MG63 (cell line): Measurements from ENCODE around the gene MFNG. TPM values are rescaled to one million over a fixed set of nuclear protein-coding genes. Genes with fewer than 3 reads are reported as not detected.

Experiments used
- DNase-seq: peaks from one replicate; pipeline ENCODE4 v3.0.0-alpha.2; 2020
- H3K27me3 ChIP-seq: fragments of 250-450 bp; sonication (Bioruptor Pico); 2 replicates; pipeline ENCODE4 v1.5.1; 2020; ENCODE audit warnings: mild to moderate bottlenecking, moderate library complexity
- H3K36me3 ChIP-seq: fragments of 250-450 bp; sonication (Bioruptor Pico); 2 replicates; pipeline ENCODE4 v1.5.1; 2020; ENCODE audit warnings: mild to moderate bottlenecking, moderate library complexity
- H3K4me3 ChIP-seq: fragments of 250-450 bp; sonication (Bioruptor Pico); 2 replicates; pipeline ENCODE4 v1.5.1; 2020; ENCODE audit warnings: mild to moderate bottlenecking, moderate library complexity
- H3K9me3 ChIP-seq: fragments of 250-450 bp; sonication (Bioruptor Pico); 2 replicates; pipeline ENCODE4 v1.5.1; 2020; ENCODE audit warnings: mild to moderate bottlenecking, moderate library complexity
- total RNA-seq: library from RNA; depleted of rRNA; stranded (reverse); fragments of >200 nt; shearing (Covaris generic); gene quantifications from 2 replicates; pipeline ENCODE4 v1.2.3, GENCODE V29; 2014; ENCODE audit warnings: low replicate concordance

Gene MFNG
- total RNA-seq, 1 experiment from 2014 or later: 0.66 TPM

- DNase-seq: no peak
Measured at GRCh38 chr22:37518509-37519267, 32.5 kb upstream of the MFNG start.

GRCh38 chr22:37517826-37518450 is 31.8 kb upstream of the MFNG start:
- Histone ChIP-seq H3K4me3 (peak overlapping the region; percentile 68), H3K9me3 (no peaks in the 10 kb centered on the region), H3K36me3 (peaks cover 22% of the 10 kb centered on the region), H3K27me3 (no peaks in the 10 kb centered on the region)
- DNase-seq: no peak

More at GRCh38 chr22:37518509-37519267, 32.5 kb upstream of the MFNG start:
- Histone ChIP-seq H3K36me3 (peaks cover 22% of the 10 kb centered on the region), H3K9me3 (no peaks in the 10 kb centered on the region), H3K27me3 (no peaks in the 10 kb centered on the region), H3K4me3 (peak overlapping the region; percentile 68)

DNA sequence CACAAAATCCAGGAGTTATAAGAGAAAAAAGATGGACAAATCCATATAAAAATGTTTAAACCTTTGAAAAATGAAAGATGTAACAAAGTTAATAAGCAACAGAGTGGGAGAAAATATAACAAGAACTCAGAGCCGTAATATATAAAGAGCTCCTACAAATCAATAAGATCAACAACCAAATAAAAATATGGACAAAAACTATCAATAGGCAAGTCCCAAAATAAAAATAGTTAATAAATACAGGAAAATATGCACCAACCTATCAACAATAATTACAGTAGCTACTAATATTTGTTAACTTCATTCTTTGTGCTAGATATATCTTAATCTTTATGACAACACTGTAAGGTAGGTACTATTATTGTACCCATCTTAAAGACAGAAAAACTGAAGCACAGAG is 30.3 kb upstream of the MFNG start:
- no peak for DNase-seq
- Histone ChIP-seq H3K27me3 (no peaks in the 10 kb centered on the region), H3K4me3 (no peak overlapping the region), H3K9me3 (no peaks in the 10 kb centered on the region), H3K36me3 (peaks cover 33% of the 10 kb centered on the region)

DNA sequence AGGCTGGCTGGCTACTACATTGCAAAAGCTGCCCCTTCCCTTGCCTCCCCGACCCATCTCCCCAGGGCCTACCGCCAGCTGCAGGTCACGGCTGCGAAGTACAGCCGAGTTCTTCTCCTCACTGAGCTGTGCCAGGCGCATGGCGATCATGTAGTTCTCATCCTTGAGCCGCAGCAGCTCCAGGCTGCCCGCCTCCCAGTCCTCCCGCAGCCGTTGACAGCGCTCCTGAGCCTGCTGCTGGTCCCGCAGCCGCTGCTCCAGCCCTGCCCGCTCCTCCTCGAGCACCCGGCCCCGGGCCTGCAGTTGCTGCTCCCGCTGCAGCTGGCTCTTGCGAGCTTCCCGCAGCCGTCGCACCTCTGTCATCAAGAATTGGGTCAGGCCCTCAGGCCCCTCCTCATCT is 29.7 kb upstream of the MFNG start:
- DNase-seq: no peak
- Histone ChIP-seq H3K27me3 (no peaks in the 10 kb centered on the region), H3K9me3 (no peaks in the 10 kb centered on the region), H3K36me3 (peaks cover 33% of the 10 kb centered on the region), H3K4me3 (no peak overlapping the region)

DNA sequence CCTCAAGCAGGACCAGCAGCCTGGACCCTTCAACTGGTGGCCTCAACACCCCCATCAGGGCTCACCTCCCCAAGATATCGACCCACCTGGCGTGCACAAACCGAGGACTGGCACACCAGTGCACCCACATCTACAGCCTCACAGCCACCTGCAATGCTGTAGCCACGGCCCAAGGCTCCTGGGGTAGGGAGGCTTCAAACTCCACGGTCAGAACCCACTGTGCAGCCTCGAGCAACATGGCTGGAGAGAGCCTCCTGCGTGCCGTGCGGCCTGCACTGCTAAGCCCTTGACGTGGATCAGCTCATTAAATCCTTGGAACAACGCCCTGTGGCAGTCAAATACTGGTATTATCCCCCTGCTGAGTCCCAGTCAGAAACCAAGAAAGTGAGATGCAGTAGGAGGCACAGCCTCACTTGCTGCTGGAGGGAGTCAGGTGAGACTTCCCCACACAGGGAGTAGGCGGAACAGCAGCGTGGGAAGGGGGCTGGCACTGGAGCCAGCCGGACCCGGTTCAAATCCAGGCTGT is 28.4 kb upstream of the MFNG start:
- peaks cover 33% of the 10 kb centered on the region for H3K36me3 ChIP-seq
- H3K27me3 ChIP-seq: no peaks in the 10 kb centered on the region
- no peak overlapping the region for H3K4me3 ChIP-seq
- DNase-seq: peak; percentile 44
- H3K9me3 ChIP-seq: no peaks in the 10 kb centered on the region

DNA sequence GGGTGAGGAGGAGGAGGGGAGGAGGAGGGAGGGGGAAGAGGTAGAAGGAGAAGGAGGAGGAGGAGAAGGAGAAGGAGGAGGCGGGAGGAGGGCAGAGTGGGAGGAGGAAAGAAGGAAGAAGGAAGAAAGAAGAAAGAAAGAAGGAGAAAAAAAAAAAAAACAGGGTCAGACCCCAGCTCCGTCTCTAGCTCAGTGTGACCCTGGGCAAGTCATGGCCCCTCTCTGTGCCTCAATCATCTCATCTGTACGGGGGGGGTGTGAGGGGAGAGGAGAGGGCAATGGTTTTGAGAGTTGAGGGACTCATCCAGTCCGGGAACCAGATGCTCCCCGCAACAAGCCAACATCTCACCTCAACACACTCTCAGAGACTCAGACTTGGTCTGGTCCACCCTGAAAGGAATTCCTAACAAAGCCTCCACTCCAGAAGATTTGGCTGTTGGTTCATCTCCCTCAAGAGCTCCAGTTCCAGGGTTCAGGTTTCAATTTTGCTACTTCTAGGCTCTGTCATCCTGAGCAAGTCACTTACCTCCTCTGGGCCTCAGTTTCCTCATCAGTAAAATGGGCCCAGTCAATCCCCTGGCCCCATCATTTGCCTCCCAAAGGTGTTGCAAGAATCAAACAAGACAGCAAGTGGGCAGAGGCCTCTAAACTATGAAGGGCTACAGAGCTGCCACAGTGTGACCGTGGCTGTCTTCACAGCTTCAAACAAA is 25.4 kb upstream of the MFNG start:
- no peak overlapping the region for H3K4me3 ChIP-seq
- H3K27me3 ChIP-seq: no peaks in the 10 kb centered on the region
- DNase-seq: no peak
- no peaks in the 10 kb centered on the region for H3K9me3 ChIP-seq
- H3K36me3 ChIP-seq: peaks cover 31% of the 10 kb centered on the region

DNA sequence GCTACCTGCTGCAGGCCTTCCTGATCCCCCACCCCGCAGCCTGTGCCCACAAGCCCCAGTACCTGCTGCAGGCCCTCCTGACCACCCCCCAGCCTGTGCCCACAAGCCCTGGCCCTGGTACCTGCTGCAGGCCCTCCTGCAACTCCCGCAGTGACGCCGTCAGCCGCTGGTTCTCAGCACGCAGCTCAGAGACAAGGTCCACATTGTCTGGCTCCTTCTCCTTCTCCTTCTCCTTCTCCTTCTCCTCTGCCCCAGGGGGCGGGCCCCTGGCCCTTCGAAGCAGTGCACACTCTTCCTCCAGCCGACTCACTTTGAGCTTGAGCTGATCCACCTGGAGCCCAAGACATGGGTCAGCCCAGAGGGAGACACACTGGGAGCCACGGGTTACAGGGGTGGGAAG is 23.9 kb upstream of the MFNG start:
- no peak for DNase-seq
- H3K36me3 ChIP-seq: peaks cover 25% of the 10 kb centered on the region
- no peak overlapping the region for H3K4me3 ChIP-seq
- no peaks in the 10 kb centered on the region for H3K9me3 ChIP-seq
- H3K27me3 ChIP-seq: no peaks in the 10 kb centered on the region

DNA sequence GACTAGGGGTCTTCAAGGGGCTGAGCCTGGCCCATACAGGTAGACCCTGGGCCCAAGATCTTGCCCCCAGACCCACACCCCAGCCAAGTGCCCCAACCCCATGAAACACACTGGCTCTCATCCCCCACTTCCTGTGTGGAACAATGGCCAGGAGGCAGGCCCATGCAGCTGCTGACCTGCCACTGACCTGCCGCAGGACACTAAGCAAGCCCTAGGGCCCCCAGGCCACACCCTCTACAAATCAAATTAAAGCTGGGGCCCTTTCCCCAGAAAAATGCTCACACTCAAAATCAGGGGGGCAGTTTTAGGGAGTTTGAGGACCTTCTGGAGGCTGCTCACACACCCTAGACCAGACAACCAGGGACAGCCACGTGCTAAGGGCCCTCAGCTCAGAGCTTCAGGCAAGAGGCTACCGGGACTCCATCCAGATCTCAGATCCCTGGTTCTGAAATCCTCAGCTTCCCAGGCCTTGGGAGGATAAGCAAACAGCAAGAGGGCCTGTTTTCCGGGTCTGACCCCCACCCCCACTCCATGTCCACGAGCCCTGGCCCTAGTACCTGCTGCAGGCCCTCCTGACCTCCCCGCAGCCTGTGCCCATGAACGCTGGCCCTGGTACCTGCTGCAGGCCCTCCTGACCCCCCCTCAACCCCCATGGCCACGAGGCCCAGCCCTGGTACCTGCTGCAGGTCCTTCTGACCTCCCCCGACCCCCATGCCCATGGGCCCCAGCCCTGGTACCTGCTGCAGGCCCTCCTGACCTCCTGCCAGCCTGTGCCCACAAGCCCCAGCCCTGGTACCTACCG is 23.1 kb upstream of the MFNG start:
- no peak overlapping the region for H3K4me3 ChIP-seq
- peaks cover 25% of the 10 kb centered on the region for H3K36me3 ChIP-seq

GRCh38 chr22:37508431-37508992 is 22.3 kb upstream of the MFNG start:
- Histone ChIP-seq H3K27me3 (no peaks in the 10 kb centered on the region), H3K9me3 (no peaks in the 10 kb centered on the region), H3K36me3 (peaks cover 30% of the 10 kb centered on the region), H3K4me3 (no peak overlapping the region)
- DNase-seq: no peak

More for the DNA sequence above, 23.1 kb upstream of the MFNG start:
- no peaks in the 10 kb centered on the region for H3K27me3 ChIP-seq
- no peaks in the 10 kb centered on the region for H3K9me3 ChIP-seq
- DNase-seq: no peak

DNA sequence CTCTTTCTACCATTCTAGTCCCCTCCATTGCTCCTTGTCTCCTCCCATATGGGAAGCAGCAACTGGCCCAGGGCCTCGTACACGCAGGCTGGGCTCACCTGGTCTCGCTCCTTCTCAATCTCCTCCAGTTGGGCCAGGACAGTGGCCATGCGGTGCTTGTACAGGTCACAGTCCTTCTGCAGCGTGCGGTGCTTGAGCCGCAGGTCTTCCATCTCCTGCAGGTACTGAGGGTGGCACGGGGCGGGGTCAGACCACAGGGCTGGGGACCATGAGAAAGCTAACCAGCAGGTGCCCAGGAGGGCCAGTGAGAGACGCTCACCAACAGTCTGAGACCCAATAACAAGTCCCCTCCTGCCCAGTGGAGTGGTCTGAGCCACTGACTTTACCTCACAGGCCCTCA is 21.5 kb upstream of the MFNG start:
- no peaks in the 10 kb centered on the region for H3K27me3 ChIP-seq

DNA sequence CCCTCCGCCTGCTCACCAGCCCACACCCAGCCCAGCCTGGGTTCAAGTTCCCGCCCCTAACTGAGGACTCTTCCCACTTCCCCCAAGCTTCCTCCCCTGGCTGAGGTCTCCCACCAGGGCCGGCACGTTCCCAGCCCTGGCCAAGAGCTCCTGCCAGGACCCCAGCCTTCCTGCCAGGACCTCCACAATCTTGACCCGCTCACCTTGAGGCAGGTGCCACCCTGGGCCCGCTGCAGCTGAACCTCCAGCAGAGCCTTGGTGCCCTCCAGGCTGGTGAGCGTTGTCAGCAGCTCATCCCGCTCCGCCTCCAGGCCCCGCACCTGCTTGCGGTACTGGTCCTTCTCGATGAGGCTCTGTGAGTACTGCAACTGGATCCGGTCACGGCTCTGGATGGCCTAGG is 19.8 kb upstream of the MFNG start:
- no peak for DNase-seq
- Histone ChIP-seq H3K36me3 (peaks cover 33% of the 10 kb centered on the region), H3K27me3 (no peaks in the 10 kb centered on the region), H3K4me3 (no peak overlapping the region), H3K9me3 (no peaks in the 10 kb centered on the region)

More for the DNA sequence above, 21.5 kb upstream of the MFNG start:
- Histone ChIP-seq H3K4me3 (no peak overlapping the region), H3K36me3 (peaks cover 35% of the 10 kb centered on the region), H3K9me3 (no peaks in the 10 kb centered on the region)
- DNase-seq: no peak

DNA sequence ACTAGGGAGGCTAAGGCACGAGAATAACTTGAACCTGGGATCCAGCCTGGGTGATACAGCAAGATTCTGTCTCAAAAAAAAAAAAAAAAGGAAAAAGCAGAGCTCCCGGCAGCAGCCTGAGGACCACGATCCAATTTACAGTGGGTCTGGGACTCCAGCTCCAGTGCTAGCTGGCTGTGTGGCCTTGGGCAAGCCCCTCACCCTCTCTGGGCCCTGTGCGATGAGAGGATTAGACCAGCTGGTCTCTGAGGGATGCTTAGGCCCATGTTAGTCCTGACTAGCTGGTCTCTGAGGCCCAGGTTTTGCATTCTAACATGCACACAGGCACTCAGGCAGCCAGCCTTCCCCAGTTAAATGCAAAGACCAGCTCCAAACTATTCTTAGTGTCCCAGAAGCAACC is 19.4 kb upstream of the MFNG start:
- no peak overlapping the region for H3K4me3 ChIP-seq
- DNase-seq: no peak
- no peaks in the 10 kb centered on the region for H3K27me3 ChIP-seq
- no peaks in the 10 kb centered on the region for H3K9me3 ChIP-seq
- H3K36me3 ChIP-seq: peaks cover 34% of the 10 kb centered on the region

- Histone ChIP-seq H3K36me3 (peaks cover 34% of the 10 kb centered on the region), H3K4me3 (no peak overlapping the region), H3K27me3 (no peaks in the 10 kb centered on the region), H3K9me3 (no peaks in the 10 kb centered on the region)
- no peak for DNase-seq
Measured at GRCh38 chr22:37504964-37505363, 18.8 kb upstream of the MFNG start.

- H3K4me3 ChIP-seq: no peak overlapping the region
- H3K27me3 ChIP-seq: no peaks in the 10 kb centered on the region
- no peak for DNase-seq
- peaks cover 34% of the 10 kb centered on the region for H3K36me3 ChIP-seq
- no peaks in the 10 kb centered on the region for H3K9me3 ChIP-seq
Measured at GRCh38 chr22:37503850-37504249, 17.7 kb upstream of the MFNG start.

DNA sequence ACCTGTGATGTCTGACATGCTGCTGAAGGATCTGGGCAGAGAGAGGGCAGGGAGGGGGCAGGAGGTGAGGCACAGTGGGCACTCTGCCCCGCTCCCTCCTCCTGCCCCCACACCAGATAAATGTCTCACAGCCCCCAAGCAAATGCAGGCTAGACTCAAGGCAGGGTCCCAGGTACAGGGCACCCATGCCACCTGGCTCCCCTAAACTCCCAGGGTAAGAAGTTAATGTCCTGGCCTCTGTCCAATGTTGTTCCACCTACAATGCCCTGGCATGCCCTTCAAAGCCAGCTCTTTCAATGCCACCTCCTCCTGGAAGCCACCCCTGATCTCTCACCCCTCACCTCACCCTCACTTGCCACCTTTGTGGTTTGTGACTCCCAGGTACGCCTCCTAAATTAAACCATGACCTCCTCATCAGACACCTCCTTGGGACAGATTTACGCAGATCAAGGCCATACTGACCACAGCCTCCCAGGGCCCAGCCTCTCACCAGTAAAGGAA is 17.0 kb upstream of the MFNG start:
- Histone ChIP-seq H3K9me3 (no peaks in the 10 kb centered on the region), H3K4me3 (no peak overlapping the region), H3K36me3 (peaks cover 35% of the 10 kb centered on the region), H3K27me3 (no peaks in the 10 kb centered on the region)
- DNase-seq: no peak
